GM19455 (cell line): Measurements from ENCODE around the gene AAR2.

Experiments used
- ATAC-seq: cut with Tn5 transposase; IDR thresholded peaks from one replicate; pipeline ENCODE4 v1.9.1; 2021; ENCODE audit not compliant: unreplicated experiment

Gene AAR2

GRCh38 chr20:36217226-36217625, 19.1 kb upstream of the AAR2 start:
- ATAC-seq = no peak

- ATAC-seq = no peak
Measured at GRCh38 chr20:36218380-36219064, 17.8 kb upstream of the AAR2 start.

- ATAC-seq = no peak
Measured at GRCh38 chr20:36219671-36220220, 16.5 kb upstream of the AAR2 start.

GRCh38 chr20:36225666-36226065, 10.6 kb upstream of the AAR2 start:
- no peak for ATAC-seq

GRCh38 chr20:36228770-36229169, 7.5 kb upstream of the AAR2 start:
- no peak for ATAC-seq

GRCh38 chr20:36230019-36230418, 6.3 kb upstream of the AAR2 start:
- no peak for ATAC-seq

- ATAC-seq = no peak
Measured at GRCh38 chr20:36231331-36231730, 4.9 kb upstream of the AAR2 start.

- no peak for ATAC-seq
Measured at GRCh38 chr20:36234771-36235320, 1.4 kb upstream of the AAR2 start.

GRCh38 chr20:36236786-36237121, 476 bp downstream of the AAR2 start:
- no peak for ATAC-seq

- no peak for ATAC-seq
Measured at GRCh38 chr20:36237477-36237876, 1.2 kb downstream of the AAR2 start.

GRCh38 chr20:36238153-36238552, 1.9 kb downstream of the AAR2 start:
- ATAC-seq = no peak

GRCh38 chr20:36238760-36239159, 2.5 kb downstream of the AAR2 start:
- ATAC-seq = no peak

GRCh38 chr20:36240076-36240475, 3.8 kb downstream of the AAR2 start:
- no peak for ATAC-seq

GRCh38 chr20:36241678-36242077, 5.4 kb downstream of the AAR2 start:
- no peak for ATAC-seq

GRCh38 chr20:36243726-36244125, 7.4 kb downstream of the AAR2 start:
- ATAC-seq = no peak

- ATAC-seq = no peak
Measured at GRCh38 chr20:36246401-36246800, 10.1 kb downstream of the AAR2 start.

GRCh38 chr20:36248836-36249235, 12.6 kb downstream of the AAR2 start:
- ATAC-seq = no peak

GRCh38 chr20:36249450-36249849, 13.2 kb downstream of the AAR2 start:
- no peak for ATAC-seq

GRCh38 chr20:36251426-36251825, 15.1 kb downstream of the AAR2 start:
- no peak for ATAC-seq

- no peak for ATAC-seq
Measured at GRCh38 chr20:36252511-36252910, 16.2 kb downstream of the AAR2 start.

GRCh38 chr20:36253036-36253435, 16.8 kb downstream of the AAR2 start:
- ATAC-seq = no peak

- ATAC-seq = no peak
Measured at GRCh38 chr20:36254076-36254475, 17.8 kb downstream of the AAR2 start.

- ATAC-seq = no peak
Measured at GRCh38 chr20:36255445-36255844, 19.2 kb downstream of the AAR2 start.
